Effector memory CD8-positive, alpha-beta T cell (primary cell): Measurements from ENCODE around the gene LTA4H.
"Not testable (repeated sequence)": the region's sequence is repeated elsewhere in the genome, so short reads cannot be mapped to it uniquely, and the experiment has no call there.

Source experiments
- ATAC-seq: fragments of 150-1000 bp; cut with Tn5 transposase; replicated peaks from 2 replicates; pipeline ENCODE4 v1.10.0; 2021; ENCODE audit warnings: mild to moderate bottlenecking, moderate library complexity
- DNase-seq, 3 experiments: peaks; one replicate each; pipeline ENCODE4 v3.0.0; 2021
- H3K27ac Mint-ChIP-seq, 2 donors: one replicate each; pipeline ENCODE4 v1.8.0; 2022; ENCODE audit warnings: mild to moderate bottlenecking in 2 of 2, mixed read lengths in 2 of 2, moderate library complexity in 2 of 2
- H3K27me3 Mint-ChIP-seq, 2 donors: one replicate each; pipeline ENCODE4 v1.8.0; 2022; ENCODE audit warnings: mixed read lengths in 2 of 2
- H3K36me3 Mint-ChIP-seq: one replicate; pipeline ENCODE4 v1.8.0; 2022; ENCODE audit warnings: mild to moderate bottlenecking, moderate library complexity, mixed read lengths; ENCODE audit not compliant: insufficient read depth
- H3K4me1 Mint-ChIP-seq, 2 donors: one replicate each; pipeline ENCODE4 v1.8.0; 2022; ENCODE audit warnings: low read depth in 2 of 2, mixed read lengths in 2 of 2
- H3K4me3 Mint-ChIP-seq, 2 donors: one replicate each; pipeline ENCODE4 v1.8.0; 2022; ENCODE audit warnings: mild to moderate bottlenecking in 2 of 2, mixed read lengths in 2 of 2, moderate library complexity in 2 of 2
- H3K9me3 Mint-ChIP-seq, 2 donors: one replicate each; pipeline ENCODE4 v1.8.0; 2022; ENCODE audit warnings: mixed read lengths in 2 of 2

LTA4H gene

GRCh38 chr12:96068111-96068510 is 32.7 kb upstream of the LTA4H start:
- Mint-ChIP-seq H3K27me3 (peaks cover 8 to 16% of the 10 kb centered on the region in 2 donors), H3K27ac (no peak overlapping the region), H3K4me3 (no peak overlapping the region), H3K9me3 (no peaks in the 10 kb centered on the region), H3K4me1 (peaks cover 13 to 23% of the 10 kb centered on the region in 2 donors), H3K36me3 (no peaks in the 10 kb centered on the region)
- no peak for DNase-seq
- ATAC-seq = no peak

GRCh38 chr12:96065776-96066175 is 30.4 kb upstream of the LTA4H start:
- not testable (repeated sequence) for H3K36me3 Mint-ChIP-seq, ATAC-seq, H3K4me3 Mint-ChIP-seq, H3K27me3 Mint-ChIP-seq, H3K27ac Mint-ChIP-seq, H3K9me3 Mint-ChIP-seq, DNase-seq
- H3K4me1 Mint-ChIP-seq = peaks cover 18 to 30% of the 10 kb centered on the region in 2 donors

GRCh38 chr12:96064966-96065365 is 29.6 kb upstream of the LTA4H start:
- no peaks in the 10 kb centered on the region for H3K9me3 Mint-ChIP-seq
- no peak overlapping the region for H3K4me3 Mint-ChIP-seq
- no peak overlapping the region for H3K27ac Mint-ChIP-seq
- H3K4me1 Mint-ChIP-seq = peaks cover 18 to 28% of the 10 kb centered on the region in 2 donors
- peaks cover 0 to 9% of the 10 kb centered on the region in 2 donors for H3K27me3 Mint-ChIP-seq
- no peak for ATAC-seq
- no peak for DNase-seq
- H3K36me3 Mint-ChIP-seq = no peaks in the 10 kb centered on the region

GRCh38 chr12:96064271-96064670 is 28.9 kb upstream of the LTA4H start:
- peak overlapping the region in 1 of 2 donors; percentile 22 for H3K4me3 Mint-ChIP-seq
- H3K9me3 Mint-ChIP-seq = no peaks in the 10 kb centered on the region
- no peak for DNase-seq
- peaks cover 0 to 9% of the 10 kb centered on the region in 2 donors for H3K27me3 Mint-ChIP-seq
- no peak for ATAC-seq
- H3K4me1 Mint-ChIP-seq = peaks cover 18 to 28% of the 10 kb centered on the region in 2 donors
- no peaks in the 10 kb centered on the region for H3K36me3 Mint-ChIP-seq
- H3K27ac Mint-ChIP-seq = no peak overlapping the region

- H3K4me3 Mint-ChIP-seq = no peak overlapping the region
- no peak for ATAC-seq
These were observed 27.7 kb upstream of the LTA4H start for GRCh38 chr12:96063046-96063445.

GRCh38 chr12:96061864-96062453 is 26.6 kb upstream of the LTA4H start:
- ATAC-seq (peak; percentile 93), DNase-seq (peak; percentile 71 to 73 (median 72))
- Mint-ChIP-seq H3K27me3 (peaks cover 0 to 9% of the 10 kb centered on the region in 2 donors), H3K36me3 (no peaks in the 10 kb centered on the region), H3K27ac (peak overlapping the region; percentile 35 to 82), H3K4me1 (peaks cover 18 to 28% of the 10 kb centered on the region in 2 donors), H3K4me3 (no peak overlapping the region), H3K9me3 (no peaks in the 10 kb centered on the region)

More at GRCh38 chr12:96063046-96063445, 27.7 kb upstream of the LTA4H start:
- H3K9me3 Mint-ChIP-seq = no peaks in the 10 kb centered on the region
- peaks cover 0 to 9% of the 10 kb centered on the region in 2 donors for H3K27me3 Mint-ChIP-seq
- no peaks in the 10 kb centered on the region for H3K36me3 Mint-ChIP-seq
- DNase-seq = no peak
- H3K4me1 Mint-ChIP-seq = peaks cover 18 to 28% of the 10 kb centered on the region in 2 donors
- H3K27ac Mint-ChIP-seq = no peak overlapping the region

- DNase-seq (no peak), ATAC-seq (no peak)
- H3K27ac Mint-ChIP-seq = no peak overlapping the region
- no peak overlapping the region for H3K4me3 Mint-ChIP-seq
- H3K36me3 Mint-ChIP-seq = no peaks in the 10 kb centered on the region
- no peaks in the 10 kb centered on the region for H3K9me3 Mint-ChIP-seq
- peaks cover 18 to 28% of the 10 kb centered on the region in 2 donors for H3K4me1 Mint-ChIP-seq
- peaks cover 0 to 9% of the 10 kb centered on the region in 2 donors for H3K27me3 Mint-ChIP-seq
These were observed 25.9 kb upstream of the LTA4H start for GRCh38 chr12:96061323-96061722.

DNA sequence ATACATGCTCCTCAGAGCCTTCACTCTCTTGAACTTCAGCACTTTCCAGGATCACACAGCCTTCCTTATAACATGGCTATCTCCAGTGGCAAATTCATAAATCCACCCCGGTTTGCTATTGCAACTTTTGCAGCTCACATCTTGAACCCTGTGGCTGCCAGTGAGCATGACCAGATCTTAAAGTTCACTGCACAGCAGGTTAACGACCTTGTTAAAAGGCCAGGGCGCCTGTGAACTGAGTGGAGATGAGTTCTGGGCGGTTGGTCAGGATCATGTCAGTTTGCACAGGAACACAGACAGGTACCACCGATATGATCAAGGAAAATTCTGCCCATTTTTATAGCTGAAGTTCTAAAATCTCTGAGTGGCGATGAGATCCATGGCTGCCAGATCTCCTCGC is 24.7 kb upstream of the LTA4H start:
- no peak overlapping the region for H3K27ac Mint-ChIP-seq
- peaks cover 18 to 26% of the 10 kb centered on the region in 2 donors for H3K4me1 Mint-ChIP-seq
- no peaks in the 10 kb centered on the region for H3K9me3 Mint-ChIP-seq
- H3K4me3 Mint-ChIP-seq = no peak overlapping the region
- DNase-seq (no peak), ATAC-seq (no peak)
- H3K36me3 Mint-ChIP-seq = no peaks in the 10 kb centered on the region
- peaks cover 0 to 4% of the 10 kb centered on the region in 2 donors for H3K27me3 Mint-ChIP-seq

GRCh38 chr12:96057986-96058553 is 22.7 kb upstream of the LTA4H start:
- no peaks in the 10 kb centered on the region for H3K9me3 Mint-ChIP-seq
- H3K36me3 Mint-ChIP-seq = no peaks in the 10 kb centered on the region
- H3K4me3 Mint-ChIP-seq = no peak overlapping the region
- H3K27me3 Mint-ChIP-seq = no peaks in the 10 kb centered on the region
- ATAC-seq (no peak), DNase-seq (no peak)
- no peak overlapping the region for H3K27ac Mint-ChIP-seq
- H3K4me1 Mint-ChIP-seq = peaks cover 9 to 10% of the 10 kb centered on the region in 2 donors

DNA sequence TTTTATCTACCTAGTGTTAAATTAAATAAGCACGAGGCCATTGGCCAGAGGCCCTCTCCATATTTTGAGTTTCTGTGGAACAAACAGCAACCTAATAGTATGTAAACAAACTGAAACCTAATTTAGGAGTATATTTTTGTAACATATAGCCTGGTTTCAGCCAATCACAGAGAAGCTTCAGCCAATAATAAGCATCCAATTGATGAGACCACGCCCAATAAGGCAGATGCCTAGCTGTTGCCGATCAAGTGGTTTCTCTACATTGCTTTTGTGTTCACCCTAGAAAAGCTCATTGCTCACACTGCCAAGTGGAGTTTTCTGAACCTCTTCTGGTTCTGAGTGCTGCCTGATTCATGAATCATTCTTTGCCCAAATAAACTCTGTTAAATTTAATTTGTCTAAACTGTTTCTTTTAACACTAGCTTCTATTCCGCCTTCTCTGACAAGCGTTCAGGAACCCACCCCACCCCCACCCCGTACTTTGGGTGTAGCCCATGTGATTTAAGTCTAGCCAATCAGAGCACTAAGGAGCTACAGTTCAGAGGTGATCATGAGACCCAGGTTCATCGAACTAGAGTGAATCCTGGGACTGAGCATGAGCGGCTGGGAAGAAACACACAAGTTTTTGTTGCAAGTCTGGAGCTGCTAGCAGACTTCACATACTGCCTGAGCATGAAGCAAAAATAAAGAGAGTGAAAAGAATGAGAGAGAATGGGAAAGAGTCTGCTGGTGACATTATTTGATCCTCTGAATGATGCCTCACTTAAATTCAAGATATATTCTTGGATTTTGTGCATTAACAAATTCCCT is 21.5 kb upstream of the LTA4H start:
- Mint-ChIP-seq H3K4me3 (no peak overlapping the region), H3K27me3 (no peaks in the 10 kb centered on the region), H3K4me1 (peaks cover 2% of the 10 kb centered on the region in 2 donors), H3K36me3 (no peaks in the 10 kb centered on the region), H3K27ac (no peak overlapping the region), H3K9me3 (no peaks in the 10 kb centered on the region)
- ATAC-seq = no peak
- no peak for DNase-seq

GRCh38 chr12:96054244-96054610 is 18.8 kb upstream of the LTA4H start:
- DNase-seq (no peak), ATAC-seq (no peak)
- H3K4me1 Mint-ChIP-seq = no peaks in the 10 kb centered on the region
- H3K9me3 Mint-ChIP-seq = peaks cover 0 to 4% of the 10 kb centered on the region in 2 donors
- H3K27ac Mint-ChIP-seq = no peak overlapping the region
- no peak overlapping the region for H3K4me3 Mint-ChIP-seq
- H3K27me3 Mint-ChIP-seq = no peaks in the 10 kb centered on the region
- H3K36me3 Mint-ChIP-seq = no peaks in the 10 kb centered on the region

GRCh38 chr12:96053476-96054243 is 18.3 kb upstream of the LTA4H start:
- Mint-ChIP-seq H3K4me1 (no peaks in the 10 kb centered on the region), H3K4me3 (no peak overlapping the region), H3K27me3 (no peaks in the 10 kb centered on the region), H3K27ac (no peak overlapping the region), H3K36me3 (no peaks in the 10 kb centered on the region), H3K9me3 (peaks cover 0 to 4% of the 10 kb centered on the region in 2 donors)
- DNase-seq (no peak), ATAC-seq (no peak)

DNA sequence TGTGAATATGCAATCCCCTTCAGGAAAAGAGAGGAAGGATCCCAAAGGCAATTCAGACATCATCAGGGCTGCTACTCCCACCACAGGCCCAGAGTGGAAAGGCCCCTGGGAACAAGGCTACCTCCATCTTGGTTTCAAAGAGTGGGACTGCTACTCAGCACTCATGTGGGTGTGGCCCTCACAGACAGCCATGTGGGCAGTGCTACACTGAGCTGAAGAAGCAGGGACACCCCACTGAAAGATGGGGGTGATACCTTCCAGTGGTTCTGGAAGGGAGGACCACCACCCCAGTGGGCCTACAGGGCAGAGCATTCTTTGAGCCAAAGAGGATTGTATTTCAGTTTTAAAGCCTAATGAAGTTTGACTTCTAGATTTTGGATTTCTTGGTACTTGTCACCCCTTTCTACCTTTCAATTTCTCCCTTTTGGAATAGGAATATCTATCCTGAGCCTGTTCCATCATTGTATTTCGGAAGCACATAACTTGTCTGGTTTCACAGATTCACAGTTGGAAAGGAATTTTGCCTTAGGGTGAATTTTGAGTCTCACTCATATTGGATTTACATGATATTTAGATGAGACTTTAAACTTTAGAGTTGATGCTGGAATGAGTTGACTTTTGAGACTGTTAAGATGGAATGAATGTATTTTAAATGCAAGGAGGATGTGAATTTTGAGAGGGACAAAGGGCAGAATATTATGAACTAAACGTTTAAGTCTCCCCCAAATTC is 16.5 kb upstream of the LTA4H start:
- no peaks in the 10 kb centered on the region for H3K27me3 Mint-ChIP-seq
- no peak overlapping the region for H3K4me3 Mint-ChIP-seq
- DNase-seq (no peak), ATAC-seq (no peak)
- H3K27ac Mint-ChIP-seq = no peak overlapping the region
- peaks cover 0 to 4% of the 10 kb centered on the region in 2 donors for H3K9me3 Mint-ChIP-seq
- peaks cover 9 to 13% of the 10 kb centered on the region in 2 donors for H3K4me1 Mint-ChIP-seq
- H3K36me3 Mint-ChIP-seq = no peaks in the 10 kb centered on the region
